GM06990 (cell line): ENCODE measurements around the gene POLN.

Source experiments
- DNase-seq: peaks from one replicate; pipeline ENCODE4 v3.0.0-alpha.2; 2011; ENCODE audit not compliant: insufficient read length; ENCODE audit errors: extremely low read depth
- H3K27me3 ChIP-seq: replicated peaks from 2 replicates; pipeline ENCODE4 v1.6.0; 2011; ENCODE audit warnings: low read length; ENCODE audit not compliant: control insufficient read depth, insufficient read depth
- H3K36me3 ChIP-seq: 2 replicates; pipeline ENCODE4 v1.5.1; 2011; ENCODE audit warnings: low read length; ENCODE audit not compliant: control insufficient read depth, insufficient read depth
- H3K4me3 ChIP-seq: replicated peaks from 2 replicates; pipeline ENCODE4 v1.5.1; 2011; ENCODE audit warnings: low read depth, mild to moderate bottlenecking, control low read depth, low read length
- CTCF ChIP-seq: IDR thresholded peaks from 2 replicates; pipeline ENCODE4 v1.5.1; 2011; ENCODE audit warnings: low read length, control low read depth, mild to moderate bottlenecking, inconsistent platforms; ENCODE audit not compliant: insufficient read depth, poor library complexity, severe bottlenecking

POLN gene

GRCh38 chr4:2073808-2074481 is 168.0 kb downstream of the POLN start:
- no peaks in the 10 kb centered on the region; the same call in 1 of the 2 replicates for H3K27me3 ChIP-seq
- no peak for TF ChIP-seq CTCF

GRCh38 chr4:2072971-2073807 is 168.7 kb downstream of the POLN start:
- Histone ChIP-seq H3K4me3 (no peak overlapping the region), H3K27me3 (no peaks in the 10 kb centered on the region; the same call in 1 of the 2 replicates), H3K36me3 (no peaks in the 10 kb centered on the region)
- TF ChIP-seq CTCF = no peak
- no peak for DNase-seq

More at GRCh38 chr4:2073808-2074481, 168.0 kb downstream of the POLN start:
- H3K4me3 ChIP-seq = no peak overlapping the region
- no peaks in the 10 kb centered on the region for H3K36me3 ChIP-seq
- DNase-seq = no peak

GRCh38 chr4:2071912-2072867 is 169.7 kb downstream of the POLN start:
- Histone ChIP-seq H3K36me3 (no peaks in the 10 kb centered on the region), H3K27me3 (no peaks in the 10 kb centered on the region; the same call in 1 of the 2 replicates), H3K4me3 (no peak overlapping the region)
- TF ChIP-seq CTCF = no peak
- DNase-seq = no peak

- DNase-seq = no peak
- no peak for TF ChIP-seq CTCF
- no peaks in the 10 kb centered on the region; the same call in 1 of the 2 replicates for H3K27me3 ChIP-seq
- H3K36me3 ChIP-seq = no peaks in the 10 kb centered on the region
- no peak overlapping the region for H3K4me3 ChIP-seq
These were observed 170.5 kb downstream of the POLN start for GRCh38 chr4:2071252-2071911.
